CD1c-positive myeloid dendritic cell (primary cell): ENCODE results near the gene TMEM266.
A peak's percentile ranks its signal among the peaks of the same experiment; 100 is the strongest.

Experiments
- DNase-seq: peaks from one replicate; pipeline ENCODE4 v3.0.0-alpha.2; 2016; ENCODE audit errors: extremely low spot score

TMEM266 gene

DNA sequence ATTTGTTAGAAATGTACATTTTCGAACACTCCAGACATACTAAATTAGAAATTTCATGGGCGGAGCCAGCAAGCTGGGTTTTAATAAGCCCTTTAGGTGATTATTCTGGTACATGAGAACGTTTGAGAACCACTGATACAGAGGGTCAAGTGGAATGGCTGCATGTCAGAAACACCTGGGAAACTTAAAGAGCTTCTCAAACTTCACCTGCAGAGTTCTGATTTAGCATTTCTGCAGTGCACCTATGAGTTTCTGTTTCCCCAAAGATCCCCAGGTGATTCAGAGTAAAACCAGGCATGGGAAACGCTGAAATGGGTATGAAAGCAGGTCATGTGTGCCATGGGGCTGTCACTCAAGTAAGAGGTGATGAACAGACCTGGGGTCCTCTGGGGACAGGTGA is 68.1 kb downstream of the TMEM266 start:
- DNase-seq = no peak

DNA sequence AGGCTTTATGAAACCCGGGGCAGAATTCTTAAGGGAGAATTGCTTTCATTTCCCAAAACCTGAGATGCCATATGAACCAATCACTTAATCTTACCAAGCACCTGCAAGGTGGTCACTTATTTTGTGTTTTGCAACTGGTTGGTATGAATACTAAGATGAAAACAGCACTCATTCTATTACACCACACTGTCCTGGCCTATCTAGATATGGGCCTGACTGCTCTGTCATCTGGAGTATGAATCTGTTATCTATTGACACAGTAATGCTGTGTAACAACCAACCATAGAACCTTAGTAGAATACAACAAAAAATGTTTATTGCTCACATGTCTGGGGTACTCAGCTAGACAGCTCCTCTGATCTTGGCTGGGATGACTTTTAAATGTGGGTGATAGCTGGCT is 74.8 kb downstream of the TMEM266 start:
- DNase-seq = no peak

DNA sequence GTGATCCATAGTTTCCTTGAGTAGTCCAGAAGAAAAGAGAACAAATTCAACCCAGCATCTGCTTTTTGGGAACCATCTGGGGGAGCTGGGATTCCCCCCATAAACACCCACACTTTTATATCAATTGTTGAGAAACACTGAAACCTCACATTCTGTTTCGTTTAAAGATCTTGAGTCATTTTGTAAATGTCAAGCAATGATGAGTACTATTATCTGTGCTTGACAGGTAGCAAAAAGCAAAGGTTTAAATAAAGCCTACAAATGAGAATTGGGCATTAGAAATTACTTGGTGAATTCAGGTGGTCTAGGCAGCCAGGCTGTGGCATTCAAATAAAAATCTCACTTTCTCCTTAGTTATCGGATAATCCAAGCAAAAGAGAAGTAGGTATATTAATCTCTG is 75.7 kb downstream of the TMEM266 start:
- no peak for DNase-seq

- DNase-seq = no peak
These were observed 78.7 kb downstream of the TMEM266 start for GRCh38 chr15:76138436-76138835.

- DNase-seq = peak; percentile 82
These were observed 79.7 kb downstream of the TMEM266 start for GRCh38 chr15:76139368-76140073.

- DNase-seq = peak; percentile 8
These were observed 80.3 kb downstream of the TMEM266 start for GRCh38 chr15:76140074-76140464.

DNA sequence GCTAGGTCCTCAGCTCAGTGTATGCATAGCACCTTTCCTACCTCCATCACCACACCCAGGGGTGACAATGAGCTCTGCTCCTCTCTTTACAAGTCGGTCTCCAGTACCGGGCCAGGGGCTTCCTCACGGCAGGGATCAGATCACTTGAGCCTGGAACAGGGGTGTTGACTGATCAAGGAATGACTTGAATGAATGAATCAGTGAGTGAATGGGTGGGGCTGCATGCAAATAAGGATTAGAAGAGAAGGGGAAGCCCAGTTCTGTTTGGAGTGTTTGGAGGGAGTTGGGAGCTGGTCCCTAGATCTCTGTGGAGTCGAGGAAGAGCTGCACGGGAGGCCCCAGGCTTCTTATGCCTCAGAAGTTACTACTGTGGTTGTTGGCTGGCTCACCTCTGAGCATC is 87.0 kb downstream of the TMEM266 start:
- no peak for DNase-seq

GRCh38 chr15:76147906-76148570 is 88.3 kb downstream of the TMEM266 start:
- peak; percentile 49 for DNase-seq

DNA sequence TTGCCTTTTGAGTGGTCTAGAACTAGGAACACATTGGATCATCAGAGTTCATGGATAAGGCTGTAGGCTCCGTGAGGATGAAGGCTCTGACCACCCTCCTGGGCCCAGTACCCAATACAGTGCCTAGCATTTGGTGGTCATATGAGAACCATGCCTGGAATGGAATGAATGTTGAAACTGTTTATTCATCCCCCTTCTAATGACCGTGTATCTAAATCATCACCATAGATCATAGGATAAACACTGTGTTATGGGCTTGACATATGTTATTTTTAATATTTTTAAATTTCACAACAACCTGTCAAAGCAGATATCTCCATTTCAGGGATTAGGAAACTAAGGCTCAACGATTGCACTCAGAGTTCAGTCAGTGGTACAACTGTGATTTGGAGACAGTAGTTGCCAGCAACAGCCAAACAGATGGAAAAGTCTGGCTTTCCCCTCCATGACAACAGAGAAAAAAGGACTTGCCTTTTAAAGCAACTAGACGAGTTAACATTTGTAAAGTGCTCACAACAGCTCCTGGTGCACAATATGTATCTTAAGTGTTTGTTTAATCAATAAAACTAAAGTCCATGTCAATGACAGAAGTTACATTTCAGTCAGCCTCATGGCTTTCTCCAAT is 89.6 kb downstream of the TMEM266 start:
- no peak for DNase-seq

DNA sequence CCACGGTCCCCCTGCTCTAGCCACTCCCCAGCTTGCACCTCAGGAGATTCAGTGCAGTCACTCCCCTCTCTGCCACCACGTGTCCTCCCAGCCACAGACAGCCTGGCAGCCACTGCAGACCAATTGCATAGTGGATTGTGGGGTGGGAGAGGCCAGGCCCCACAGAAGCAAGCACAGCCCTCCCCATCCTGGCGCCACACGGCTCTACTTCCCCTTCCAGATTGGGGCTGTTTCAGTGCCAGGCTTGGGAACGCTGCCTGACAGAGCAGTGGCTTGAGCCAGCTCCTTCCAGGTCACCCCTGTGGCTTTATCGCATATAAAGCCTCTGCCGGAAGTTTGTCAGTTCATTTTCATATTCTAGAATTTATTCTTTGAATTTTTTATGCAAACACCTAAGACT is 90.7 kb downstream of the TMEM266 start:
- peak; percentile 54 for DNase-seq

- DNase-seq = peak; percentile 77
These were observed 91.3 kb downstream of the TMEM266 start for GRCh38 chr15:76150971-76151598.

- no peak for DNase-seq
These were observed 91.8 kb downstream of the TMEM266 start for GRCh38 chr15:76151599-76151974.

DNA sequence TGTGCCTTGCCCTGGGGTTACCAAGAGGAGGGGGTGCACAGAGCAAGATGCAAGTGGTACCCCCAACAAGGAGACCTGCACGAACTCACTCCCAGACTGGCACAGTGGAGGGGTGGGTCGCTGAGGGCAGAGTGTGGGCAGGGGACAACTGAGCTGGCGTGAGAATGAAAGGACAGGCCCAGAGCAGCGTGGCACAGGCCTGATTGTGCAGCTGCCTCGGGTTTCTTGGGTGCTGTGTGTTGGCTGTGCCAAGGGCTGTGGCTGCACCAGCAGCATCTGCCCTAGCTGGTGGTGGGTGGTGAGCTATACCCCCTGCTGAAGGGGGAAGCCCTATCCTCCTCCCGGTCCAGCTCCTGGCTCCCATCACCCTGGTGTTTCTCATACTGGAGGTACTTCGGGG is 92.4 kb downstream of the TMEM266 start:
- DNase-seq = no peak

- DNase-seq = no peak
These were observed 93.7 kb downstream of the TMEM266 start for GRCh38 chr15:76153241-76154197.

DNA sequence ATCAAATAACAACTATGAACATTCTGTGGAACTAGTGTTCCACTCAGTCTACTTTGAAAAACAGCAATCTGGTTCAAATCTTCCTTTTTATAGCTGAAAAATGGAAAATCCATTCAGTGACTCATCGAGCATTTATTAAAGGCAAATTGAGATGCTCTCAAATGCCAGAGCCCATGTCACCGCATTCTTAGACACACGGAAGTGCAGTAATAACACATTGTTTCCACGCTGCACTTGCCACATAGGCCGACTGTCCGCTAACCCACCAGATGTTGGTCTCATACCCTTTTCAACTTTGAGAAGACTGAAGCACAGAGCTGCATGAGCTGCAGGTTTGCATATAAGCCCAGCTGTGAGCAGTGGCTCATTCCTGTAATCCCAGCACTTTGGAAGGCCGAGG is 95.9 kb downstream of the TMEM266 start:
- no peak for DNase-seq

DNA sequence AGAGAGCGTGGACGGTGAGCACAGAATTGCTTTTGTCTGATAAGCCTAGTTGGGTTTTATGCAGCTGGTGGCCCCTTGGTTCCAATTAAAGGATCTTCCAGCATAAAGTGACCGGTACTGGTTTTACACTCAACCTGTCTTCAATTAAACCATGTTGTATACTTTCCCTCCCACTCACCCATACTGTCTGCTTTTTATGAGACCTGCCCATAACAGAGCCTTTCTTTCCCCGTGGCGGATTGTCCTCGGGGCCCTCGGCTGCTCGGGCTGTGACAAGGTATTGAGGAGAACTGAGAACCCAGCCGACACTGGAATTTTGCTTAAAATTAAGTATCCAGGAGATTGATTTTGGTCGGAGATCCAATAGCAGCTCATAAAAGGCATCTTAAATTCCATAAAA is 98.4 kb downstream of the TMEM266 start:
- no peak for DNase-seq

- DNase-seq = no peak
These were observed 99.0 kb downstream of the TMEM266 start for GRCh38 chr15:76158815-76159214.

DNA sequence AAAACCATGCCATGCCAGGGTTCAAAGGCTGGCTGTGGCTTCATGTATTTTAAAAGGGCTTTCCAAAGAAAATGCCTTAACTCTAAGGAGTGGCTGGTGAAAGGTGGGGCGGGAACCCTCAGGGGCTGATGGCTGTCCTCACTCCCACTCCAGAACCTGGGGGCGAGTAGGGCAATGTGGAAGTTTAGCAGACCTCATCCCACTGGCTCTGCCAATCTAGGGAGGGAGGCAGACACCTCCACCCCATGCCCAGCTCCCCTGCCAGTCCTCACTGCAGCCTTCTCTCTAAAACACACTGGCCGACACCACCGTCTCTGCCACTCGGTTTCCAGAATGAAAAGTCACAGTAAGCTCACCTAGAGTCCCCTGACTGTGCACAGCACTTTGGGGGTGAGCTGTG is 99.5 kb downstream of the TMEM266 start:
- DNase-seq = no peak

DNA sequence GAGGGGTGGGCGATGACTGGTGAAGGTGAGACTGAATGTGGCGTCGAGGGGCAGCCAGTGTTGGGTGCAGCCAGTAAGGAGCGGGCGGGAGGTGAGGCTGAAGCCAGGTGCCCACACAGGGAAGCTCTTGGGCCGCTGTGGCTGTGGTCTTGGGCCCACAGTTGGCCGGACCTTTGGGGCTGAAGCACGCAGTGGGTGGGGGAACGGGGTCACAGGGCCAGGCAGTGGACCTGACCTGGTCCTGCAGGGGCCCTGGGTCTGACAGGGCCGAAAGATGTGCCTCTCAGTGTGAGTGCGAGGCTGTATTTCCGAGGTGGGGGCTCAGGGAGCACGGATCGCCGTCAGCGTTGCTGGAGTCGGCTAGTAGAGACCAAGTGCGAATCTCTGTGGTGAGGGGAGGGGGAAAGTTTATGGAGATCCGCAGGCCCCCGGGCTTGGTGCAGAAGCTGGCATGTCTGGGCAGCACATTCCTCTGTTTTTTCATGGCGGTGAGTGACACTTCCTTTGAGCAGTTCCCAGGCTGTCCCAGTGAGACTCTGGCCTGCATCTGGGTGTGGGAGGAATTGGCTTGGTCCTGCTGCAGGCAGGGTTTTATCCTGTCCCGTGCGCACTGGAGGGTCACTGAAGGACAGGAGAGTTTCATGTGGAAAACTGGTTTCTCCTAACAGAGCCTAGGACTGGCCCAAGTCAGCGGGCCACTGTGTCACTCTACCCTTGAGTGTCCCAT is 100.8 kb downstream of the TMEM266 start:
- no peak for DNase-seq

GRCh38 chr15:76161153-76162035 is 101.6 kb downstream of the TMEM266 start:
- no peak for DNase-seq
